Myocyte (in vitro differentiated cells): ENCODE data around the gene HELZ2. TPM values are rescaled to one million over a fixed set of nuclear protein-coding genes. Genes with fewer than 3 reads are reported as not detected.
"Not testable (repeated sequence)": the region's sequence is repeated elsewhere in the genome, so short reads cannot be mapped to it uniquely, and the experiment has no call there.

Source experiments
- DNase-seq: peaks from one replicate; pipeline ENCODE4 v3.0.0-alpha.2; 2012; ENCODE audit warnings: low read depth
- total RNA-seq: library from RNA; depleted of rRNA; stranded (reverse); fragments of >200 nt; gene quantifications from 2 replicates; pipeline ENCODE4 v1.2.3, GENCODE V29; 2014

The HELZ2 gene
- total RNA-seq, 1 donor from 2014 or later, result 15.5 TPM

DNA sequence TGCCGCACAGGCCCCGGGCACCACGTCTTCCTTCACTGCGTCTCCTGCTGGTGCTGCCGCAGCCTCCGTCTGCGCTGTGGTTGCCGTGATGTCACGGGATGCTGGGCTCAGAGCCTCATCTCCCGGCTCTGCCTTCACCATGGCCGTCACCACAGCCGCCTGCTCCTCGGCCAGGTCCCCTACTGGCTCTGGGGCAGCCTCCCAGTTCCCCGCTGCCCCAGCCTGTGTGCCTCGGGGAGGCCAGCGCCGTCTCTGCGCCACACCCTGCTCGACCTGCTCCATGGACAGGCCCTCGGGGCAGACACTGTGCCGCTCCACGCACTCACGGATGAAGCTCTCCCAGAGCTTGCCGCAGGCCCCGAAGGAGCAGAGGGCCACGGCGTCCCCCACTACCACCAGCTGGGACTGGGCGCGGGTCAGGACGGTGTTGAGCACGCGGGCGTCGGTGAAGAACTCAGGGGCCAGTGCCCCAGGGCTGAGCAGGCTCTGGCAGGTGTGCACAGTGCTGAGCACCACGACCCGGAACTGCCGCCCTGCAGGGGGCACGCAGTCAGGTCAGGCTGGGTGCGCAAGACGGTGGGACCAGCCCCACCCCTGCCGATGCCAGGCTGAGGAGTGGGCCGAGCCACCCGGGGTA lies 8.2 kb downstream of the HELZ2 start:
- DNase-seq, result no peak

DNA sequence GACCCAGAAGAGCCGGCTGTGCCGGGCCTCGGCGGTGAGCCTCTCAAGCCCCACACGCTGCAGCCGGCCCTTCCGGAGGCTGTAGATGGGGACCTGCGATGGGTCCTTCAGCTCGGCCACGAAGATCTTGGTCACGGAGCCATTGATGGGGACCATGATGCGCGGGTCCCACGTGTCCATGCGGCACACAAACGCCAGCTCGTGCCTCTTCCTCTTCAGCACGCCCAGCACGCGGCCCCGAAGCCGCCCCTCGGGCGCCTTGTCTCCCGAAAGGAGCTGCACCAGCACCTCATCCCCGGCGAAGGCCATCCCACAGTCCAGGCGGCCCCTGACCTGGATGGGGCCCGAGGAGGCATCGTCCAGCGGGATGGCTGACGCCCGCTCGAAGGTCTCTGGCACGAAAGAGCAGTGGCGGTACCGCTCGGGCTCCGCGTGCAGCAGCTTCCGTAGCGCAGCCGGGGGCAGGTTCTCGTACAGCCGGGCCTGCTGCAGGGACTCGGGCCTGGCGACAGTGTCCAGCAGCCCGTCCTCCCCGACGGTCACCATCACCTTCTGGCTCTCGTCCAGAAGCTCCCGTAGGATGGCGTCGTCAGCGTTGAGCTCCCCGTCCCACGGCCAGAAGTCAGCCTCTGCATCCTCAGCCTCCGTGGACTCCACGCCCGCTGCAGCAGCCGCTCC lies 8.9 kb downstream of the HELZ2 start:
- DNase-seq, result no peak

GRCh38 chr20:63564036-63564810 lies 9.8 kb downstream of the HELZ2 start:
- no peak for DNase-seq

DNA sequence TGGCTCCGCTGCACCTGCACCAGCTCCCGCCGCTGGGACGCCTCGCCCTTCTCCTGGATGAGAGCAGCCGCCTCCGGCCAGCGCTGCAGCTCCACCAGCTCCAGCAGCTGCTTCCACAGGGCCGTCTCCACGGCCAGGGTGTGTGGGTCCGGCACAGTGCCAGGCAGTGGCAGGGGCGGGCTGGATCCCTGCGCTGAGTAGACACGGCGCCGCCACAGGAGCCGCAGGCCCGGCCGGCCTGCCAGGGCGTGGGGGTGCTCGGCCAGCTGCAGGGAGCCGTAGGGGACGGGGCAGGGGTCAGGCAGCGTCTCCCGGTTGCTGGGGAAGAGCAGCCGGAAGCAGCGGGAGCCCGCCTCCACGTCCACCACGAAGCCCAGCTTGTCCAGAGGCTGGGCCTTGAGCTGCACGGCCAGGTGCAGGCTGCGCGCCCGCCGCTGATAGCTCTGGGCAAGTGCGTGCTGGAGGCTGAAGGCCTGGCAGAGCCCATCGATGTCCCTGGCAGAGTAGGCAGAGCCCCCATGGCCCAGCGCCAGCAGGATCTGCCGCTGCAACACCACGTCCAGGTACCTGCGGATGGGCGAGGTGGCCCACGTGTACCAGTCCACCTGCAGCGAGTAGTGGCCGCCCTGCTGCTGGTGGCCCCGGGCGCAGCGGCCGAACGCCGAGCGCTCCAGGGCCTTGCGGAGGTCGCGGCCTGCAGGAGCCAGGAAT lies 10.7 kb downstream of the HELZ2 start:
- no peak for DNase-seq

- no peak for DNase-seq
These were observed 11.4 kb downstream of the HELZ2 start for GRCh38 chr20:63562461-63563224.

DNA sequence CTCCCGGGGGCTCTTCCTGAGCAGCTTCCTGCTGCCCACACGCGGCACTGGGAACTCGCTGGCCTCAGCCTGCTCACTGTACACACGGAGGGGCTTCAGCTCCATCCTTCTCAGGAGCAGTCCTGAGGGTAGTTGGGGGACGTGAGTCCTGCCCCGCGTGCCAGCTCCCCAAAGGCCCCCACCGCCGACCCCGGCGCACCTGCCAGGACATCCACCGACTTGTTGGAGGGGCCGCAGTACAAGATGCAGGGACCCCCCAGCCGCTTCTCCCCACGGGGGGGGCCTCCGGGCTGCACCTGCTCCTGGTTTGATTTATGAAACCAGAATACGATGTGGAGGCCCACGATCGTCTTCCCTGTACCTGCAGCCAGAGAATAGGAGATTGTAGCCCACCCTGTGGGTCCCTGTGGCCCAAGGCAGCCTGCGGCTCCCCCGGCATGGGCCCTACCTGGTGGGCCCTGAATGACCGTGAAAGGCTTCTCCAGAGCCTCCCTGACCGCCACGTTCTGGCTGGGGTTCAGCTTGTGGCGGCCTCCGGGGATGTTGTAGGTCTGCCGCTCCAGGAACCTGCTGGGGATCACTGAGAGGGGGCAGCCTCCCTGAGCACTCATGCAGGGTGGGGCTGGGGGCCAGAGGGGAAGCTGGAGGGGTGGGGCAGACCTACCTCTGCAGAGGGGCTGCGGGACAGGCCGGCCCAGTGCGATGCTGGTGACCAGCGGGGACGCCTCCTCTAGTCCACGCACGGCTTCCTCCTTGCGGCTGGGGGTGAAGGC lies 12.2 kb downstream of the HELZ2 start:
- no peak for DNase-seq

DNA sequence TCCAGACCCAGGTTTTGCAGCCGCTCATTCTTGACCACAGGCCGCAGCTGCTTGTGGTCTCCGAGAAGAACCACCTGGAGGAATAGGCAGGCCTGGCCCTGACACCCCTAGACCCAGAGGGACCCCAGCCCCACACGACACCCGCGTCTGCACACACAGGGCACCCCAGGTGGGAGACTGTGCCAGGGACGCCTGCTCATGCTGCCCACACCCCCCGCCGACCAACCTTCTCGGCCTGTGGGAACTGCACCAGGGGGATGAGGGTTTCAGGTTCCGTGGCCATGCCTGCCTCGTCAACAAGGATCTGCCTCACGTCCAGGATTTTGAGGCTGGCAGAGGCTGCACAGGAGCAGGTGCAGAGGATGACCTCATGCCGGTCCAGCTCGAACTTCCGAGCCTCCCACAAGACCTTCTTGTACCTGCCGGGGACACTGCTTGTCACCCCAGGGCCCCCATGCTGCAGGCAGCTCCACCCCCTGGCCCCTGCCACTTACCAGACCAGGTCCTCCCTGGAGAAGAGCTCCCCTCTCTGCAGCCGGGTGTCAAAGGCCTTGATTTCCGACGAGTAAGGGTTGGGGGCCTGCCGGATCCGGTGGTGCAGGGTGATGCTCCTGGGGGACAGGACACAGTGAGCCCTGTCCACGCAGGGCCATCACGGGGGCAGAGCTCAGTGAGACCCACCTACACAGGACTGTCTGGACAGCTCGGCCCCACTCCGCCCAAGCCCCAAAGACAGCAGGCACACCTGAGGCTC lies 13.0 kb downstream of the HELZ2 start:
- DNase-seq, result no peak

- DNase-seq, result no peak
These were observed 13.7 kb downstream of the HELZ2 start for GRCh38 chr20:63560333-63560805.

GRCh38 chr20:63559485-63560332 lies 14.3 kb downstream of the HELZ2 start:
- not testable (repeated sequence) for DNase-seq

- DNase-seq, result no peak
These were observed 15.1 kb downstream of the HELZ2 start for GRCh38 chr20:63558804-63559484.

GRCh38 chr20:63557481-63557891 lies 16.6 kb downstream of the HELZ2 start:
- DNase-seq, result no peak

GRCh38 chr20:63556873-63557478 lies 17.1 kb downstream of the HELZ2 start:
- DNase-seq, result no peak

- DNase-seq, result no peak
These were observed 18.2 kb downstream of the HELZ2 start for GRCh38 chr20:63555661-63556381.

GRCh38 chr20:63554361-63555278 lies 19.4 kb downstream of the HELZ2 start:
- no peak for DNase-seq

GRCh38 chr20:63553933-63554290 lies 20.1 kb downstream of the HELZ2 start, which contains the start of gene FNDC11:
FNDC11 (plus strand) TSS chr20:63554159; CDS start chr20:63555664, 1,505 bp downstream.
- no peak for DNase-seq
